ENCODE measurements around the gene SMAP1. TPM values are rescaled to one million over a fixed set of nuclear protein-coding genes. Genes with fewer than 3 reads are reported as not detected.

Gene SMAP1
- total and polyA plus RNA-seq, 2 experiments from 2014 or later, result 18.4 to 20.1 TPM

GRCh38 chr6:70663881-70664466, 3.7 kb upstream of the SMAP1 start:
- Histone ChIP-seq H3K4me2 (ENCODE audit: unreplicated experiment) (no peak overlapping the region), H3K9me3 (ENCODE audit: low read depth) (no peaks in the 10 kb centered on the region), H3K36me3 (ENCODE audit: low read depth) (no peaks in the 10 kb centered on the region), H3K4me3 (no peak overlapping the region), H2AFZ (no peak overlapping the region), H3K79me2 (ENCODE audit: insufficient read depth) (peaks cover 10% of the 10 kb centered on the region), H3K27ac (no peak overlapping the region), H4K20me1 (ENCODE audit: insufficient read depth) (no peaks in the 10 kb centered on the region), H3K27me3 (replicated peaks; ENCODE audit: insufficient read depth) (no peaks in the 10 kb centered on the region; the same call in 1 of the 2 replicates), H3K9ac (no peak overlapping the region), H3F3A (ENCODE audit: insufficient read depth) (0 out of 2 replicates have a peak, but pooled peaks cover 3% of the 10 kb centered on the region), H3K9me2 (ENCODE audit: insufficient read depth) (no peaks in the 10 kb centered on the region), H3K4me1 (ENCODE audit: insufficient read depth) (peaks cover 5% of the 10 kb centered on the region)
- TF ChIP-seq EZH2phosphoT487 (IDR thresholded peaks at IDR 0.05; ENCODE audit: insufficient read depth, low read depth) (no peak), EZH2 (IDR thresholded peaks at IDR 0.05; ENCODE audit: insufficient read depth, poor library complexity, severe bottlenecking) (no peak)
- in situ Hi-C loops (cut with MboI), result no loop called here
- no peak for DNase-seq
- WGBS, 2 experiments (ENCODE audit: low coverage in 1 of 2, low lambda C conversion rate in 2 of 2, missing lambda C conversion rate in 2 of 2), result 53 to 57% methylated on average over 6 of the region's 6 CpGs

- no peaks in the 10 kb centered on the region for H3K9me2 ChIP-seq (ENCODE audit: insufficient read depth)
- peak overlapping the region; percentile 99 for H2AFZ ChIP-seq
- peaks cover 12% of the 10 kb centered on the region for H3K4me1 ChIP-seq (ENCODE audit: insufficient read depth)
- TF ChIP-seq EZH2 (IDR thresholded peaks at IDR 0.05; ENCODE audit: insufficient read depth, poor library complexity, severe bottlenecking) (no peak), EZH2phosphoT487 (IDR thresholded peaks at IDR 0.05; ENCODE audit: insufficient read depth, low read depth) (no peak)
- peaks cover 38% of the 10 kb centered on the region for H3K79me2 ChIP-seq (ENCODE audit: insufficient read depth)
- 0 out of 2 replicates have a peak, but pooled peaks cover 6% of the 10 kb centered on the region for H3F3A ChIP-seq (ENCODE audit: insufficient read depth)
- H3K4me2 ChIP-seq (ENCODE audit: unreplicated experiment), result peak overlapping the region; percentile 79
- 95 to 96% methylated on average over 6 of the region's 6 CpGs for WGBS, 2 experiments (ENCODE audit: low coverage in 1 of 2, low lambda C conversion rate in 2 of 2, missing lambda C conversion rate in 2 of 2)
- no peaks in the 10 kb centered on the region for H4K20me1 ChIP-seq (ENCODE audit: insufficient read depth)
- no peak overlapping the region for H3K27ac ChIP-seq
- in situ Hi-C loops (cut with MboI), result no loop called here
- no peaks in the 10 kb centered on the region; the same call in 1 of the 2 replicates for H3K27me3 ChIP-seq (replicated peaks; ENCODE audit: insufficient read depth)
- H3K36me3 ChIP-seq (ENCODE audit: low read depth), result no peaks in the 10 kb centered on the region
- H3K9me3 ChIP-seq (ENCODE audit: low read depth), result no peaks in the 10 kb centered on the region
- DNase-seq, result no peak
- H3K9ac ChIP-seq, result no peak overlapping the region
- H3K4me3 ChIP-seq, result peak overlapping the region; percentile 94
Measured at GRCh38 chr6:70666706-70667105, 977 bp upstream of the SMAP1 start.

GRCh38 chr6:70667256-70667710, 400 bp upstream of the SMAP1 start:
- Histone ChIP-seq H3K27me3 (replicated peaks; ENCODE audit: insufficient read depth) (no peaks in the 10 kb centered on the region; the same call in 1 of the 2 replicates), H3K36me3 (ENCODE audit: low read depth) (no peaks in the 10 kb centered on the region), H3F3A (ENCODE audit: insufficient read depth) (0 out of 2 replicates have a peak, but pooled peaks cover 6% of the 10 kb centered on the region), H3K4me3 (peak overlapping the region; percentile 94), H2AFZ (peak overlapping the region; percentile 99), H3K27ac (peak overlapping the region; percentile 68), H3K9me2 (ENCODE audit: insufficient read depth) (no peaks in the 10 kb centered on the region), H3K4me2 (ENCODE audit: unreplicated experiment) (peak overlapping the region; percentile 79), H3K4me1 (ENCODE audit: insufficient read depth) (peaks cover 12% of the 10 kb centered on the region), H3K9me3 (ENCODE audit: low read depth) (no peaks in the 10 kb centered on the region), H3K9ac (peak overlapping the region; percentile 86), H4K20me1 (ENCODE audit: insufficient read depth) (no peaks in the 10 kb centered on the region), H3K79me2 (ENCODE audit: insufficient read depth) (peaks cover 43% of the 10 kb centered on the region)
- WGBS, 2 experiments (ENCODE audit: low coverage in 1 of 2, low lambda C conversion rate in 2 of 2, missing lambda C conversion rate in 2 of 2), result 4 to 7% methylated on average over 15 of the region's 15 CpGs
- DNase-seq, result no peak
- in situ Hi-C loops (cut with MboI), result no loop called here
- TF ChIP-seq EZH2phosphoT487 (IDR thresholded peaks at IDR 0.05; ENCODE audit: insufficient read depth, low read depth), result no peak
- TF ChIP-seq EZH2 (IDR thresholded peaks at IDR 0.05; ENCODE audit: insufficient read depth, poor library complexity, severe bottlenecking), result no peak

- H3K4me3 ChIP-seq, result peak overlapping the region; percentile 94
- H3K36me3 ChIP-seq (ENCODE audit: low read depth), result no peaks in the 10 kb centered on the region
- H2AFZ ChIP-seq, result peak overlapping the region; percentile 99
- peak; percentile 68 for DNase-seq
- in situ Hi-C loops (cut with MboI), result no loop called here
- H3K79me2 ChIP-seq (ENCODE audit: insufficient read depth), result peaks cover 55% of the 10 kb centered on the region
- H4K20me1 ChIP-seq (ENCODE audit: insufficient read depth), result peaks cover 4% of the 10 kb centered on the region; the same call in 1 of the 2 replicates
- 0 out of 2 replicates have a peak, but pooled peaks cover 6% of the 10 kb centered on the region for H3F3A ChIP-seq (ENCODE audit: insufficient read depth)
- WGBS, 2 experiments (ENCODE audit: low coverage in 1 of 2, low lambda C conversion rate in 2 of 2, missing lambda C conversion rate in 2 of 2), result 0 to 1% methylated on average over 7 to 8 of the region's 8 CpGs
- no peak for TF ChIP-seq EZH2 (IDR thresholded peaks at IDR 0.05; ENCODE audit: insufficient read depth, poor library complexity, severe bottlenecking)
- no peak for TF ChIP-seq EZH2phosphoT487 (IDR thresholded peaks at IDR 0.05; ENCODE audit: insufficient read depth, low read depth)
- H3K27me3 ChIP-seq (replicated peaks; ENCODE audit: insufficient read depth), result no peaks in the 10 kb centered on the region
- peaks cover 15% of the 10 kb centered on the region for H3K4me1 ChIP-seq (ENCODE audit: insufficient read depth)
- H3K9ac ChIP-seq, result peak overlapping the region; percentile 86
- H3K27ac ChIP-seq, result peak overlapping the region; percentile 68; the same call in 1 of the 2 replicates
- H3K4me2 ChIP-seq (ENCODE audit: unreplicated experiment), result peak overlapping the region; percentile 100
- H3K9me2 ChIP-seq (ENCODE audit: insufficient read depth), result no peaks in the 10 kb centered on the region
- no peaks in the 10 kb centered on the region for H3K9me3 ChIP-seq (ENCODE audit: low read depth)
Measured at GRCh38 chr6:70668499-70668812, 773 bp downstream of the SMAP1 start.

Measured in GM23248 (cell line).